ENCODE data around the gene GJB1. TPM values are rescaled to one million over a fixed set of nuclear protein-coding genes. Genes with fewer than 3 reads are reported as not detected.

The GJB1 gene
- total and polyA plus RNA-seq, 2 of the 4 experiments (the other 2 are of a cell fraction): not detected

- intact Hi-C loops (cut with micrococcal nuclease) (no loop called here), dilution Hi-C loops (cut with HindIII; ENCODE audit: low sequenced_read_pairs, unreplicated experiment) (no loop called here), in situ Hi-C loops (cut with MboI; ENCODE audit: low sequenced_read_pairs) (no loop called here)
- H3K4me1 ChIP-seq (ENCODE audit: control insufficient read depth, insufficient read depth, low read length): no peaks in the 10 kb centered on the region
- H3K18ac ChIP-seq (ENCODE audit: low read depth, low read length): no peak overlapping the region
- no peaks in the 10 kb centered on the region for H3K9me1 ChIP-seq (ENCODE audit: insufficient read depth, low read length)
- no peak overlapping the region for H3K4ac ChIP-seq (ENCODE audit: low read depth, low read length)
- no peak overlapping the region for H4K91ac ChIP-seq (ENCODE audit: insufficient read depth, low read depth, low read length)
- POLR2A ChIA-PET (ENCODE audit: unreplicated experiment): no interaction called here
- no peaks in the 10 kb centered on the region for H4K20me1 ChIP-seq (ENCODE audit: insufficient read depth, low read length)
- no peaks in the 10 kb centered on the region for H3K36me3 ChIP-seq (ENCODE audit: control insufficient read depth, insufficient read depth, low read length)
- no TSS peak for BruUV-seq (replicated peaks)
- no peaks in the 10 kb centered on the region for H3K79me1 ChIP-seq (ENCODE audit: low read depth in 1 of 2, low read length in 2 of 2)
- H2AK9ac ChIP-seq (replicated peaks; ENCODE audit: low read depth, low read length, poor library complexity): no peak overlapping the region
- no peak overlapping the region for H3K56ac ChIP-seq (ENCODE audit: extremely low read depth, insufficient read depth, low read length)
- no peak overlapping the region for H2BK15ac ChIP-seq (ENCODE audit: low read depth, low read length)
- H4K8ac ChIP-seq (ENCODE audit: low read depth in 2 of 2, low read length in 2 of 2): no peak overlapping the region
- no peak overlapping the region for H3K14ac ChIP-seq (replicated peaks; ENCODE audit: low read depth, low read length)
- H4K5ac ChIP-seq (ENCODE audit: low read depth, low read length): no peak overlapping the region
- no peak overlapping the region for H3K9ac ChIP-seq (ENCODE audit: low read depth, low read length)
- H3K27me3 ChIP-seq (ENCODE audit: control insufficient read depth, insufficient read depth, low read length): no peaks in the 10 kb centered on the region; the same call in 1 of the 2 replicates
- H3K4me2 ChIP-seq (ENCODE audit: low read depth, low read length): no peak overlapping the region
- H3K9me3 ChIP-seq (ENCODE audit: control insufficient read depth, insufficient read depth, low read length): no peaks in the 10 kb centered on the region
- H2BK120ac ChIP-seq (ENCODE audit: low read depth, low read length): no peak overlapping the region
- no peak overlapping the region for H2BK5ac ChIP-seq (ENCODE audit: low read depth, low read length, poor library complexity, severe bottlenecking)
- TF ChIP-seq MAFK (IDR thresholded peaks at IDR 0.05; ENCODE audit: low read depth, low read length): no peak
- TF ChIP-seq NFE2L2 (IDR thresholded peaks at IDR 0.05; ENCODE audit: low read depth, low read length): no peak
- no peak for TF ChIP-seq CEBPB (IDR thresholded peaks at IDR 0.05; ENCODE audit: low read depth, low read length)
- TF ChIP-seq USF2 (IDR thresholded peaks at IDR 0.05; ENCODE audit: low read depth, low read length): no peak
- no peak for TF ChIP-seq BHLHE40 (IDR thresholded peaks at IDR 0.05; ENCODE audit: low read depth, low read length)
- TF ChIP-seq RFX5 (IDR thresholded peaks at IDR 0.05; ENCODE audit: low read depth, low read length): no peak
- no peak for TF ChIP-seq MAZ (IDR thresholded peaks at IDR 0.05; ENCODE audit: borderline replicate concordance, low read depth, low read length)
- TF ChIP-seq SMC3 (IDR thresholded peaks at IDR 0.05; ENCODE audit: low read depth, low read length): no peak
- no peak for TF ChIP-seq RCOR1 (IDR thresholded peaks at IDR 0.05; ENCODE audit: insufficient replicate concordance, low read length)
- no peak for TF ChIP-seq RAD21 (IDR thresholded peaks at IDR 0.05; ENCODE audit: low read length)
- TF ChIP-seq, protein P1, sequence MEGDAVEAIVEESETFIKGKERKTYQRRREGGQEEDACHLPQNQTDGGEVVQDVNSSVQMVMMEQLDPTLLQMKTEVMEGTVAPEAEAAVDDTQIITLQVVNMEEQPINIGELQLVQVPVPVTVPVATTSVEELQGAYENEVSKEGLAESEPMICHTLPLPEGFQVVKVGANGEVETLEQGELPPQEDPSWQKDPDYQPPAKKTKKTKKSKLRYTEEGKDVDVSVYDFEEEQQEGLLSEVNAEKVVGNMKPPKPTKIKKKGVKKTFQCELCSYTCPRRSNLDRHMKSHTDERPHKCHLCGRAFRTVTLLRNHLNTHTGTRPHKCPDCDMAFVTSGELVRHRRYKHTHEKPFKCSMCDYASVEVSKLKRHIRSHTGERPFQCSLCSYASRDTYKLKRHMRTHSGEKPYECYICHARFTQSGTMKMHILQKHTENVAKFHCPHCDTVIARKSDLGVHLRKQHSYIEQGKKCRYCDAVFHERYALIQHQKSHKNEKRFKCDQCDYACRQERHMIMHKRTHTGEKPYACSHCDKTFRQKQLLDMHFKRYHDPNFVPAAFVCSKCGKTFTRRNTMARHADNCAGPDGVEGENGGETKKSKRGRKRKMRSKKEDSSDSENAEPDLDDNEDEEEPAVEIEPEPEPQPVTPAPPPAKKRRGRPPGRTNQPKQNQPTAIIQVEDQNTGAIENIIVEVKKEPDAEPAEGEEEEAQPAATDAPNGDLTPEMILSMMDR (conservative IDR thresholded peaks at IDR 0.05; ENCODE audit: low read depth, low read length): no peak
- TF ChIP-seq CHD1 (IDR thresholded peaks at IDR 0.05; ENCODE audit: low read depth, low read length): no peak
- TF ChIP-seq MXI1 (IDR thresholded peaks at IDR 0.05; ENCODE audit: borderline replicate concordance, low read depth, low read length): no peak
- no peak for TF ChIP-seq POLR2A (IDR thresholded peaks at IDR 0.05; ENCODE audit: low read depth, low read length)
- TF ChIP-seq, protein P2, sequence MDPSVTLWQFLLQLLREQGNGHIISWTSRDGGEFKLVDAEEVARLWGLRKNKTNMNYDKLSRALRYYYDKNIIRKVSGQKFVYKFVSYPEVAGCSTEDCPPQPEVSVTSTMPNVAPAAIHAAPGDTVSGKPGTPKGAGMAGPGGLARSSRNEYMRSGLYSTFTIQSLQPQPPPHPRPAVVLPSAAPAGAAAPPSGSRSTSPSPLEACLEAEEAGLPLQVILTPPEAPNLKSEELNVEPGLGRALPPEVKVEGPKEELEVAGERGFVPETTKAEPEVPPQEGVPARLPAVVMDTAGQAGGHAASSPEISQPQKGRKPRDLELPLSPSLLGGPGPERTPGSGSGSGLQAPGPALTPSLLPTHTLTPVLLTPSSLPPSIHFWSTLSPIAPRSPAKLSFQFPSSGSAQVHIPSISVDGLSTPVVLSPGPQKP (IDR thresholded peaks at IDR 0.05; ENCODE audit: borderline replicate concordance, low read depth, low read length): no peak
- no peak for TF ChIP-seq FOS (IDR thresholded peaks at IDR 0.05; ENCODE audit: low read depth, low read length)
- CTCF ChIA-PET: no interaction called here
- no peak overlapping the region for H2AFZ ChIP-seq (replicated peaks; ENCODE audit: low read length, poor library complexity)
- H3K27ac ChIP-seq (ENCODE audit: insufficient read depth, low read length): no peak overlapping the region
- no peak overlapping the region for H3K23ac ChIP-seq (ENCODE audit: low read depth, low read length)
- no peak overlapping the region for H2AK5ac ChIP-seq (ENCODE audit: low read depth, low read length)
- H3K4me3 ChIP-seq (ENCODE audit: insufficient read depth, low read depth, low read length): no peak overlapping the region
- H2BK20ac ChIP-seq (ENCODE audit: low read depth, low read length): no peak overlapping the region
- 60% methylated on average over 2 of the region's 4 CpGs; no CpG with 5 or more reads in 1 of the 2 experiments for WGBS, 2 experiments (ENCODE audit: extremely low coverage in 2 of 2, insufficient read length in 1 of 2)
- DNase-seq: no peak
- no peak for ATAC-seq (ENCODE audit: low read depth)
Observed at GRCh38 chrX:71195964-71196649, 26.9 kb upstream of the GJB1 start.

All from IMR-90 (cell line).